SK-N-MC (cell line): ENCODE results near the gene HEATR3.

Experiments used
- EZH2 ChIP-seq: fragments of 200-600 bp; sonication (generic); IDR thresholded peaks from one replicate; pipeline ENCODE4 v1.6.1; 2017; ENCODE audit warnings: antibody characterized with exemption
- FOXP2 ChIP-seq: optimal IDR thresholded peaks from 2 replicates; pipeline ENCODE3; 2011; ENCODE audit warnings: mild to moderate bottlenecking, moderate library complexity; ENCODE audit not compliant: insufficient read depth; ENCODE audit errors: extremely low read length, control extremely low read depth
- POLR2AphosphoS5 ChIP-seq: IDR thresholded peaks from 2 replicates; pipeline ENCODE4 v1.6.1; 2012; ENCODE audit warnings: mild to moderate bottlenecking, low read depth, low read length, borderline replicate concordance

GRCh38 chr16:50136399-50136798, 70.6 kb downstream of the HEATR3 start:
- no peak for TF ChIP-seq EZH2
- no peak for TF ChIP-seq POLR2AphosphoS5
- TF ChIP-seq FOXP2 = no peak
